ENCODE results near the gene DCP2. TPM values are rescaled to one million over a fixed set of nuclear protein-coding genes. Genes with fewer than 3 reads are reported as not detected.

DCP2 gene
- total RNA-seq: 29.0 and 36.8 TPM in 2 replicates

GRCh38 chr5:112976432-112977309 is at the start of gene DCP2:
DCP2 (plus strand) TSS chr5:112976798; CDS start chr5:112976934, 136 bp downstream.

Other genes starting within 250 kb of the DCP2 start
- gene APC, start 238.9 kb upstream of the DCP2 start, total RNA-seq: 54.4 and 56.4 TPM in 2 replicates
- gene SRP19, start 115.5 kb upstream of the DCP2 start, total RNA-seq: 65.4 and 118 TPM in 2 replicates
- gene REEP5, start 54.6 kb upstream of the DCP2 start, total RNA-seq: 67.4 and 104 TPM in 2 replicates

All from regular cardiac myocyte (primary cell).